Hepatocyte (in vitro differentiated cells): ENCODE measurements around the gene PAM.

ENCODE experiments used
- CTCF ChIP-seq: fragments of 200-600 bp; sonication (generic); IDR thresholded peaks from 2 replicates; pipeline ENCODE4 v1.5.1; 2016; ENCODE audit warnings: antibody characterized with exemption, mild to moderate bottlenecking; ENCODE audit not compliant: poor library complexity
- EZH2 ChIP-seq: fragments of 200-600 bp; sonication (generic); IDR thresholded peaks from 2 replicates; pipeline ENCODE4 v1.6.1; 2016; ENCODE audit warnings: antibody characterized with exemption, mild to moderate bottlenecking, borderline replicate concordance
- EZH2phosphoT487 ChIP-seq: fragments of 200-600 bp; sonication (generic); IDR thresholded peaks from one replicate; pipeline ENCODE4 v1.6.1; 2018; ENCODE audit warnings: antibody characterized with exemption, mild to moderate bottlenecking, low read depth, moderate library complexity; ENCODE audit not compliant: unreplicated experiment, severe bottlenecking

- no peak for TF ChIP-seq CTCF
- TF ChIP-seq EZH2: no peak
- no peak for TF ChIP-seq EZH2phosphoT487
Observed at GRCh38 chr5:102795526-102795925, 40.4 kb downstream of the PAM start.
